Measurements from ENCODE around the gene HMOX2. TPM values are rescaled to one million over a fixed set of nuclear protein-coding genes. Genes with fewer than 3 reads are reported as not detected.

Gene HMOX2
- total and polyA plus RNA-seq, 7 donors, result 20.8 to 49.0 (median 23.3) TPM

DNA sequence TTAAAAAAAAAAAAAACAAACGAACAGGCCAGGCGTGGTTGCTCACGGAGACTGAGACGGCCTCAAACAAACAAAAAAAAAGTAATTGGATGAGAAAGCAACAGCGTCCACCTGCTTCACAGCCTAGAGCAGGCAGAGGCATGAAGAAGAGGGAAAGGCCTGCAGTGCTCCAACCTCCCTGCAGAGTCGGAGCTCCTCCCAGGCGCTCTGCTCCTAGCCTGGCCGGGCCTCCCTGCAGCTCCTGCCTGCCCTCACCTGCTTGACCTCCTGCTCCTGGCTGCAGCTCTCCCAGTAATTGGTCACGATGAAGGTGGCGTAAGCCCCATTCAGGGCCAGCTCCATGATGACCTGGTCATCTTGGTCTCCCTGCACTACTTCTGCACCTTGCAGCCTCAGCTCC is 7.2 kb upstream of the HMOX2 start:
- intact Hi-C loops (cut with DNase I), result no loop called here
- Histone ChIP-seq H3K4me3 (no peak overlapping the region), H3K4me1 (no peaks in the 10 kb centered on the region), H3K9me3 (no peaks in the 10 kb centered on the region), H3K36me3 (ENCODE audit: insufficient read depth in 1 of 2, low read depth in 1 of 2) (peaks cover 0 to 11% of the 10 kb centered on the region in 2 donors), H3K27me3 (ENCODE audit: insufficient read depth in 3 of 3, low read length in 2 of 3) (peaks cover 0 to 5% (median 0%) of the 10 kb centered on the region in 3 donors), H3K27ac (no peak overlapping the region)
- TF ChIP-seq, protein P1, sequence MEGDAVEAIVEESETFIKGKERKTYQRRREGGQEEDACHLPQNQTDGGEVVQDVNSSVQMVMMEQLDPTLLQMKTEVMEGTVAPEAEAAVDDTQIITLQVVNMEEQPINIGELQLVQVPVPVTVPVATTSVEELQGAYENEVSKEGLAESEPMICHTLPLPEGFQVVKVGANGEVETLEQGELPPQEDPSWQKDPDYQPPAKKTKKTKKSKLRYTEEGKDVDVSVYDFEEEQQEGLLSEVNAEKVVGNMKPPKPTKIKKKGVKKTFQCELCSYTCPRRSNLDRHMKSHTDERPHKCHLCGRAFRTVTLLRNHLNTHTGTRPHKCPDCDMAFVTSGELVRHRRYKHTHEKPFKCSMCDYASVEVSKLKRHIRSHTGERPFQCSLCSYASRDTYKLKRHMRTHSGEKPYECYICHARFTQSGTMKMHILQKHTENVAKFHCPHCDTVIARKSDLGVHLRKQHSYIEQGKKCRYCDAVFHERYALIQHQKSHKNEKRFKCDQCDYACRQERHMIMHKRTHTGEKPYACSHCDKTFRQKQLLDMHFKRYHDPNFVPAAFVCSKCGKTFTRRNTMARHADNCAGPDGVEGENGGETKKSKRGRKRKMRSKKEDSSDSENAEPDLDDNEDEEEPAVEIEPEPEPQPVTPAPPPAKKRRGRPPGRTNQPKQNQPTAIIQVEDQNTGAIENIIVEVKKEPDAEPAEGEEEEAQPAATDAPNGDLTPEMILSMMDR (IDR thresholded peaks at IDR 0.05), result no peak
- WGBS, 3 donors, result 90 to 94% (median 91%) methylated on average over 10 of the region's 10 CpGs
- ATAC-seq, result no peak
- no peak for DNase-seq

DNA sequence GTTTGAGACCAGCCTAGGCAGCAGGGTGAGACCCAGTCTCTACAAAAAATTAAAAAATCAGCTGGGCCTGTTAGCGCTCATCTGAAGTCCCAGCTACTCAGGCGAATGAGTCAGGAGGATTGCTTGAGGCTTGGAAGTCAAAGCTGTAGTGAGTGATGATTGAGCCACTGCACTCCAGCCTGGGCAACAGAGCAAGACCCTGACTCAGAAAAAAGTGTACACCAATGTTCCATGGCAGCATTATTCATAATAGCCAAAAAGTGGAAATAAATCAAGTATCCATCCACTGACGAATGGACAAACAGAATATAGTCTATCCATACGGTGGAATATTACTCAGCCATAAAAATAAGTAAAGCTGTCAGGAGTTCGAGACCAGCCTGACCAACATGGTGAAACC is 4.3 kb upstream of the HMOX2 start:
- Histone ChIP-seq H3K36me3 (ENCODE audit: insufficient read depth in 1 of 2, low read depth in 1 of 2) (peaks cover 0 to 6% of the 10 kb centered on the region in 2 donors), H3K4me3 (no peak overlapping the region), H3K27me3 (ENCODE audit: insufficient read depth in 3 of 3, low read length in 2 of 3) (peaks cover 0 to 14% (median 0%) of the 10 kb centered on the region in 3 donors), H3K27ac (no peak overlapping the region), H3K9me3 (no peaks in the 10 kb centered on the region), H3K4me1 (peaks cover 7% of the 10 kb centered on the region)
- DNase-seq (no peak), ATAC-seq (no peak)
- TF ChIP-seq, protein P1 (IDR thresholded peaks at IDR 0.05), result no peak
- intact Hi-C loops (cut with DNase I), result loop anchor here in 1 of 2 donors (10.0 kb wide), 1 partner anchor 47 kb away; the partner anchor contains the start of gene DNAJA3
- WGBS, 3 donors, result 92 to 95% (median 92%) methylated on average over 5 of the region's 5 CpGs

DNA sequence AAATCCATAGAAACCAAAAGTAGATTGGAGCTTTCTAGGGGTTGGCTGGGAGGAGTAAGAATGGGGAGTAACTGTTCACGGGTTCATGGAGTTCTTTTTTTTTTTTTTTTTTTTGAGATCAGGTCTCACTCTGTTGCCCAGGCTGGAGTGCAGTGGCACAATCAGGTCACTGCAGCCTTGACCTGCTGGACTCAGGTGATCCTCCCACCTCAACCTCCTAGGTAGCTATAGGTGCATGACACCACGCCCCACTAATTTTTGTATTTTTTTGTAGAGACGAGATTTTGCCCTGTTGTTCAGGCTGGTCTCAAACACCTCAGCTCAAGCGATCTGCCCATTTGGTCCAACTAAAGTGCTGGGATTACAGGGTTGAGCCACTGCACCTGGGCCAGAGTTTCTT is 3.3 kb upstream of the HMOX2 start:
- peaks cover 0 to 6% of the 10 kb centered on the region in 2 donors for H3K36me3 ChIP-seq (ENCODE audit: insufficient read depth in 1 of 2, low read depth in 1 of 2)
- H3K4me1 ChIP-seq, result peaks cover 7% of the 10 kb centered on the region
- intact Hi-C loops (cut with DNase I), result loop anchor here in 1 of 2 donors (10.0 kb wide), 1 partner anchor 48 kb away; the partner anchor contains the start of gene DNAJA3
- H3K27ac ChIP-seq, result no peak overlapping the region
- H3K4me3 ChIP-seq, result no peak overlapping the region
- ATAC-seq (no peak), DNase-seq (no peak)
- WGBS, 3 donors, result 76 to 78% (median 78%) methylated on average over 4 of the region's 4 CpGs
- TF ChIP-seq, protein P1 (IDR thresholded peaks at IDR 0.05), result no peak
- H3K9me3 ChIP-seq, result no peaks in the 10 kb centered on the region
- H3K27me3 ChIP-seq (ENCODE audit: insufficient read depth in 3 of 3, low read length in 2 of 3), result peaks cover 0 to 14% (median 0%) of the 10 kb centered on the region in 3 donors

DNA sequence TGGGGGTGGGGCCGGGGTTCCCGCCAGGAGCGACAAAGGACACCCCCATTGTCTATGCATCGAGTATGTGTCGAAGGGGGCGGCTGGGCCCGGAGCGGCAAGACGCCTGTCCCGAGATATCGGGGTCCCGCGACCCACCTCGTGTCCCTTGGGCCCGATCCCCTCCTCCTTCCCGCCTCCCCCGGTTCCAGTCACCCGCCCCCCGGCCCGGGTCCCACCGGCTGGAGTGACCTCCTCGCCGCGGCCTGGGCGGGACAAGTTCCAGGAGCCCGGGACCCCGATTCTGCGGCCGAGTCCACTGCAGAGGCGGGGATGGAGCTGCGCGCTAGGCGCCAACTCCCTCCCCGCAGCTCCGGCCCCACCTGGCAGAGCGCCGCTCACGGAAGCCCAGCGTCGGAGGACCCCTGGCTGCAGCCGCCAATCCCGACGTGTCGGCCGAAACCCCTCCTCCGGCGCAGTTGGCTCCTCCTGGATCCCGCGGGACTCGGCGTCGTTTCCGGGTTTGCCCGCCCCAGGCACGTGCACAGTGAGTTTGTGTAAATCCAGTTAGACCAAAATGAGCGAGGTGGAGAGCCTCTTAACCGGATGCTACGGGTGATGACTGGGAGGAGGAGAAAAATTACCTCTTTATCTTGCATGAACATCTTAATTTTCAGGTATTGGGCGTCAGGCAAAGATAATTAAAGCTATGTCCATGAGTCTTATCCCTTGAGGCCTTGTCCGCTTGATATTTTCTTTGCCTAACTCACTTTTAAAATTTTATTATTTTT is 1.8 kb upstream of the HMOX2 start, which contains the start of gene NMRAL1:
TSS of gene NMRAL1 (minus strand) at position 434 of the 770 bp plus-strand sequence. CDS start 493 bp downstream, outside the sequence.
- DNase-seq, result peak; percentile 85 to 93
- Histone ChIP-seq H3K27ac (peak within 1 kb of the TSS; percentile 58), H3K9me3 (no peaks in the 10 kb centered on the region), H3K4me1 (peaks cover 11% of the 10 kb centered on the region), H3K27me3 (ENCODE audit: insufficient read depth in 3 of 3, low read length in 2 of 3) (peaks cover 0 to 14% (median 0%) of the 10 kb centered on the region in 3 donors), H3K36me3 (ENCODE audit: insufficient read depth in 1 of 2, low read depth in 1 of 2) (no peaks in the 10 kb centered on the region), H3K4me3 (peak within 1 kb of the TSS; percentile 70)
- intact Hi-C loops (cut with DNase I), result loop anchor here in 1 of 2 donors (10.0 kb wide), 1 partner anchor 50 kb away; the partner anchor contains the start of gene DNAJA3
- WGBS, 3 donors, result 3 to 5% (median 4%) methylated on average over 47 to 60 of the region's 60 CpGs
- ATAC-seq, result peak in 2 of 4 donors; percentile 3 to 36
- TF ChIP-seq, protein P1 (IDR thresholded peaks at IDR 0.05), result no peak

All from psoas muscle (tissue), 8 donors.